Esophagus squamous epithelium (tissue), 4 donors: ENCODE measurements around the gene FHIT.

Experiments
- POLR2A ChIP-seq, 4 donors: fragments of 450-650 bp; IDR thresholded peaks; one replicate each; pipeline ENCODE4 v1.6.1; 2017; ENCODE audit warnings: antibody characterized with exemption in 4 of 4, mild to moderate bottlenecking in 4 of 4, moderate library complexity in 3 of 4
- TF ChIP-seq, protein P1 (sequence below), 6 experiments: fragments of 450-650 bp in 4 of 6; fragments of 200-600 bp in 2 of 6; sonication (generic) in 2 of 6; IDR thresholded peaks; one replicate each; pipeline ENCODE4 v1.5.1; 2016 to 2019; ENCODE audit warnings: antibody characterized with exemption in 6 of 6, mild to moderate bottlenecking in 4 of 6, moderate library complexity in 4 of 6

DNA sequence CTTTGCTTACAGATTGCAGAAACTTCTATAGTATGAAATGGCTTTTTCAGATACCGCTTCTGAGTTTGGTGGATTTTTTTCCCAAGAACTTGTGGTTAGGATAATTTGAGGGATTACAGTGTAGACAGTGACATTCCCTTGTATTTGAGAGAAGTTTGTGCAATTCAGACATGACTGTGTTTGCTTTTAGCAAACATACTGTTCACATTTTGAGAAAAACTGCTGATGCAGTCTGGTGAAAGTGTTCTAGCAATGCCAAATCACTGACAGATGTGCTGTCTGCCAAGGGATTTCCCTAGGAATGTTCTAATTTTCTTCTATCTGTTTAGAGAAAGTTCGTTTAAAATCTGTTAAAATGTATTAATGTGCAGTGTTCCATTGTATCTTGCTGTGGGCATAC lies 652.6 kb downstream of the FHIT start:
- TF ChIP-seq, protein P1, sequence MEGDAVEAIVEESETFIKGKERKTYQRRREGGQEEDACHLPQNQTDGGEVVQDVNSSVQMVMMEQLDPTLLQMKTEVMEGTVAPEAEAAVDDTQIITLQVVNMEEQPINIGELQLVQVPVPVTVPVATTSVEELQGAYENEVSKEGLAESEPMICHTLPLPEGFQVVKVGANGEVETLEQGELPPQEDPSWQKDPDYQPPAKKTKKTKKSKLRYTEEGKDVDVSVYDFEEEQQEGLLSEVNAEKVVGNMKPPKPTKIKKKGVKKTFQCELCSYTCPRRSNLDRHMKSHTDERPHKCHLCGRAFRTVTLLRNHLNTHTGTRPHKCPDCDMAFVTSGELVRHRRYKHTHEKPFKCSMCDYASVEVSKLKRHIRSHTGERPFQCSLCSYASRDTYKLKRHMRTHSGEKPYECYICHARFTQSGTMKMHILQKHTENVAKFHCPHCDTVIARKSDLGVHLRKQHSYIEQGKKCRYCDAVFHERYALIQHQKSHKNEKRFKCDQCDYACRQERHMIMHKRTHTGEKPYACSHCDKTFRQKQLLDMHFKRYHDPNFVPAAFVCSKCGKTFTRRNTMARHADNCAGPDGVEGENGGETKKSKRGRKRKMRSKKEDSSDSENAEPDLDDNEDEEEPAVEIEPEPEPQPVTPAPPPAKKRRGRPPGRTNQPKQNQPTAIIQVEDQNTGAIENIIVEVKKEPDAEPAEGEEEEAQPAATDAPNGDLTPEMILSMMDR (IDR thresholded peaks at IDR 0.05), result no peak
- no peak for TF ChIP-seq POLR2A (IDR thresholded peaks at IDR 0.05)
